ENCODE results near the gene SYS1.
A peak's percentile ranks its signal among the peaks of the same experiment; 100 is the strongest.

The SYS1 gene

DNA sequence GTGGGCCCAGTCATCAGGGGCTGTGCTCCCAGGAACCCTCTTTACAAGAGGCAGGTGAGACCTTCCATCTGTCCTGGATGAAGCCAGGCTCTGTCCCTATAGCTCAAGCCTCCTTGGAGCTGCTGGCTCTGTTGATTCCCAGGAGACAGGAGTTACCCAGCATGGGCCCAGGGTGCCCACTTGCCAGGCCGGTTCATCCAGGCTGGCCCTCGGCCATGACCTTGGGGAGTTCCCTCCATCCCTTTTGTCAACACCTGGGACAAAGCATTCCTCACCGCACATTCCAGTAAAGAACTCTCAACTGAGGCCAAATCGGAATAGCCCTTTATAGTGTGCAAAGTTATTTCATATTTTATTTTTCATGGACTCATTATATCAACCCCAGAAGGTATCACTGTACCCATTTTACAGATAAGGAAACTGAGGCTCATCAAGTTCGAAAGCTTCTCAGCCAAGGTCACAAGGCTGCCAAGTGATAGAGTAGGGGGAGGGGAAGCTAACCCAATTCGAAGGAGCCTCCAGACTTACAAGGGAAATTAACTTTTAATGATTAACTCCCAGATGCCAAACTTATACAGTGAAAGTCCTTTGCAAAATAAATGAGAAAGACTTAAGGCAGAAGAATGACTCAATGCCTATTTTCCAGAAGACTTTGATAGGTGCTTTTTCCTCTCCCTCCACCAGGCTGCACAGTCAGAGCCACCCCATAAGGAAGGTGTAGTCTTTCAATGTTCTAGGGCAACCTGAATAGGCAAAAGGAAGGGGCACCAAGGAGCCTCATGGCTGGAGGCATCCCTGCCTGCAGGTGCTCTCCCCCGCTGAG, 33.2 kb upstream of the SYS1 start:
- in situ Hi-C loops (cut with MboI; ENCODE audit: low sequenced_read_pairs): no loop called here
- Histone ChIP-seq H3K4me3 (no peak overlapping the region), H3K9me3 (no peaks in the 10 kb centered on the region), H3K36me3 (replicated peaks) (peaks cover 16% of the 10 kb centered on the region), H3K4me1 (no peaks in the 10 kb centered on the region), H3K27me3 (ENCODE audit: low read depth) (no peaks in the 10 kb centered on the region)
- no peak for DNase-seq (ENCODE audit: low spot score in 2 of 2)

DNA sequence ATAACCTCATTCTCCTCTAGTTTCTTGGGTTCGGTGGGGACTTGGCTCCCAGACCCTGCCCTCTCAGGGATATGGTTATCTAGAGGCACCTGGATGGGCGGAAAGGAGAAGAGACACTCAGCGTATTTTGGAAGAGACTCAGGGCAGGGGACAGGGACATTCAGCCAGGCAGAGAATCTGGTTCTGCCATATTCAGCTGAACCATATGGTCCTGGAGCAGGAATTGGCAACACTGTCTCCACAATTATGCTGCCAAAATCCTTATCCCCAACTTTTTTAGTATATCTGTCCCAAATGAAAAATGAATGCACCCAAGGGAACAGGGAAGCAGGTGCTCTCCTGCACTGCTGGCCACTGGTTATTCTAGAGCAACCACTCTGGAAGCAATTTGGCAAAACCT, 32.5 kb upstream of the SYS1 start:
- in situ Hi-C loops (cut with MboI; ENCODE audit: low sequenced_read_pairs): no loop called here
- H3K9me3 ChIP-seq: no peaks in the 10 kb centered on the region
- no peak overlapping the region for H3K4me3 ChIP-seq
- no peaks in the 10 kb centered on the region for H3K27me3 ChIP-seq (ENCODE audit: low read depth)
- peaks cover 16% of the 10 kb centered on the region for H3K36me3 ChIP-seq (replicated peaks)
- no peaks in the 10 kb centered on the region for H3K4me1 ChIP-seq
- no peak for DNase-seq (ENCODE audit: low spot score in 2 of 2)

DNA sequence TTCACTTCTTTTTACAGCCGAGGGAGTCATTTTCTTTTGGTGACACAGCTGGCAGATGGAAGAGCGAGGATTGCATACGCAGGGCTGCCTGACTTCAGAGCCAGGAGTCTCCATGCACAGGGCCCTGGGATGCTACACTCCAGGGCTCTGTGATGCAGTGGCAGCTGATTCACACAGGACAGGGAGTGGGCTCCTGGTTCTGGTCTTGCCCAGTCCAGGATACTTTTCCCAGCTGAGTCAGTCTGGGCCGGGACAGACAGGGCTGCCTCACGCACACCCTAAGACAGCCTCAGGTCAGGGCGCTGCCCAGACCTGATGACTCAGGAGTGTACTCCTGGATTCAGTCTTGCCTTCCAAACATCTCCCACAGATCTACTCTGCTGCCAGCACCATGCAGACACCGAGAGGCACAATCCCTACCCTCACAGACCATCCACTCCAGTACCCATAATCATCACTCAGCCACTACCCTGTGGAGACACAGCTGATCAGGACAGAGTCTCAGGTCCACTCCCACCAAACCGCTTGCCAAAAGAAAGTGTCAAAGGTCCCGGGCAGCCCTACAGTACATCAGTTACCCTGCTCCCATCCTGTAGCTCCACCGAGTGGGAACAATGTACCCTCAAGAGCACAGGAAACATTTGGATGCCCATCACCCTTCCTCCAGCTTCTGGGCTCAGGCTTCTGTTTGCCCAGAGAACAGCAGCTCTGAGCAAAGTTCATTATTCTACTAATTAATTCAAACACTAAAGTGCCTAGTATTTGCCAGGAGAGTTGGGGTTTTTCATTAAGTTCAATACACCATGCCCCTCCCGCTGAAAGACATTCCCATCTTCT, 26.2 kb upstream of the SYS1 start:
- Histone ChIP-seq H3K4me3 (no peak overlapping the region), H3K4me1 (peaks cover 8% of the 10 kb centered on the region), H3K27me3 (ENCODE audit: low read depth) (no peaks in the 10 kb centered on the region), H3K9me3 (no peaks in the 10 kb centered on the region), H3K36me3 (replicated peaks) (peaks cover 5% of the 10 kb centered on the region)
- DNase-seq (ENCODE audit: low spot score in 2 of 2): no peak
- in situ Hi-C loops (cut with MboI; ENCODE audit: low sequenced_read_pairs): no loop called here

DNA sequence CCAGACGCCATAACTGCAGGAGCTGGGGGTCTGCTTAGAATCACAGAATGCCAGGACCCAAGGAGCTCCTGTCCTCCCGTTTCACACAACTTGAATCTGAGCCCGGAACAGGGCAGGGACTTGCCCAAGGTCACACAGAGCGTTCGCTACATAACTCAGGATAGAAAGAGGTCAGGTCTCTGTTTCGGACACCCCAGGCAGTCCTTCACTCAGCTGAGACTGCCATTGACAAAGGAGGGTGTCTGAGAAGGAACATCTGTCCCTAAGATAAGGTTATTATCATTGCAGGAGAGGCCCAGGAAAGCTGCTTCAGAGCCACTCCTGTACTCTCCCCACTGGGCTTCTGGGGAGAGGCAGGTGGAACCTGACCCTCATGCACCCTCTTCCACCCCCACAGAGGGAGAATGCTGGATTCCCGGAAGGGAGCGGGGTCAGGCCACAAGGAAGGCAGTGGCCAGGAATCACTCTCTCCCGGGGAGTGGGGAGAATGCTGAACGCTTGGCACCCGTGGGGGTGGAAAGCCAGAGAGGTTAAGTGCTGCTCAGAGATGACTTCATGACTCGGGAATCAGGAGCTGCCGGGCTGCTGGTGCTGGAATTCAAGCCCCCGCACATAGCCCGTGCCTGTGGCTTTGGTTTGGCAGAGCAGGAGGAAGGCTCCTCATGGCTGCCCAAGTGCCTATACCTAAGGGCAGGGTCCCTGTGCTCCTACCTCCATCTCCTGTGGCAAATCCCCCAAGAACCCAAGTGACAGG, 25.4 kb upstream of the SYS1 start:
- H3K4me3 ChIP-seq: no peak overlapping the region
- no peaks in the 10 kb centered on the region for H3K9me3 ChIP-seq
- no peak for DNase-seq (ENCODE audit: low spot score in 2 of 2)

DNA sequence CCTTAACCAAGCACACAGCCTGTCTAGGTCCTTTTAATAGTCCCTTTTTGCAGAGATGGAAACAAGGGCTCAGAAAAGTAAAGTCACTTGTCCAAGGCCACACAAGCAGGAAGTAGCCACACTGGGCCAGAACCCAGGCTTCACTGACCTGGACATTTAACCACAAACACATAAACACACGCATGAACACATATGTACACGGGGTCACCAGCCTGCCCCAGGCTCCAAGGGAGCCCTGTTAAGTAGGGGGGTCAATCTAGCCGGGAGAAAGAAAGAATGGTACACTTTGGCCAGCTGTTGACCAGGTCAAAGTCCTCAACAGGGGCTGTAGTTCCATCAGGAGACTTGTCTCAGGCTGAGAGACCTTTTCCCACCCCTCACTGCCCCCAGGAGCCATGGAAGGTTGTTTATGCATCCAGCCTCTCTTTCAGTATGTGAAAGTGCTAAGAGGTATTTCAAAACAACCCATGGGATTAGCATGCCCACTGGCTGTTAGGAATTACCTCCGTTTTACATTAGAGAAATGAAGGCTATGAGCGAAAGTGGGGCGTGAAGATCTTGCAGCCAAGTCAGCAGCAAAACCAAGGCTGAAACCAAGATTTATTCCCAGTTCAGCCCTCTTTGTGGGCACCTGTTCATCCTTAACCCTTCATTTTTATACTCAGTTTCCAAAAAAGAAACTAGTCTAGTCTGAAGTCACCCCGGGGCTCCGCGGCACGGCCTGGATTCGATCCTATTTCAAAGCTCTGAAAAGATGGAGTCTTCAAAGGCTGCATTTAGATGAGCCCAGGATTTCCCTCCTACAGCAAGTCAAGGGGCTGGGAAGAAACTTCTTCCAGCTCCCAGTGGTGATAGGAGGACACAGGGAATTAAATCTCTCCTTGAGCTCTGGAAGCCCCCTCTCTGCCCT, 24.6 kb upstream of the SYS1 start:
- H3K4me3 ChIP-seq: no peak overlapping the region
- in situ Hi-C loops (cut with MboI; ENCODE audit: low sequenced_read_pairs): no loop called here
- no peaks in the 10 kb centered on the region for H3K27me3 ChIP-seq (ENCODE audit: low read depth)
- H3K4me1 ChIP-seq: peaks cover 19% of the 10 kb centered on the region
- no peaks in the 10 kb centered on the region for H3K9me3 ChIP-seq
- no peak for DNase-seq (ENCODE audit: low spot score in 2 of 2)
- no peaks in the 10 kb centered on the region; the same call in 1 of the 2 replicates for H3K36me3 ChIP-seq (replicated peaks)

More for the DNA sequence above, 25.4 kb upstream of the SYS1 start:
- peaks cover 5% of the 10 kb centered on the region for H3K36me3 ChIP-seq (replicated peaks)
- H3K4me1 ChIP-seq: peaks cover 11% of the 10 kb centered on the region
- H3K27me3 ChIP-seq (ENCODE audit: low read depth): no peaks in the 10 kb centered on the region
- in situ Hi-C loops (cut with MboI; ENCODE audit: low sequenced_read_pairs): no loop called here

DNA sequence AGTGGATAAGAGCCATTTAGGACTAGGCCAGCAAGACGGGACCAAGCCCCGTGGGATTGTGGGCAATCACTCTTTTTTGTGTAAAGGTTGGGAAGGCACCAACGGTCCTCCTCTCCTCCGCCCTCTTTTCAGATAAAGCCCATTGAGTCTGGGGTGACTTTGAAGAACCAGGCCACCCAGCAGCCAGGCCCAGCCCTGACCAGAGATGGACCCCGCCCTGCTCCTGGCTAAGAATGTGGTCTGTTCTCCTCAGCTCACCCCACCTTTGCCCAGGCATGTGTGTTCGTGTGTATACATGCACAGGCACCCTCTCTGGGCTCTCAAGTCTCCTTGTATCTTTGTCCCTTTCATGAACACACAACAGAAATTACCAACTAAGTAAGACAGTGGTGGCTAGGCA, 23.9 kb upstream of the SYS1 start:
- Histone ChIP-seq H3K9me3 (no peaks in the 10 kb centered on the region), H3K4me1 (peaks cover 22% of the 10 kb centered on the region), H3K4me3 (no peak overlapping the region), H3K27me3 (ENCODE audit: low read depth) (no peaks in the 10 kb centered on the region), H3K36me3 (replicated peaks) (no peaks in the 10 kb centered on the region; the same call in 1 of the 2 replicates)
- in situ Hi-C loops (cut with MboI; ENCODE audit: low sequenced_read_pairs): no loop called here
- no peak for DNase-seq (ENCODE audit: low spot score in 2 of 2)

DNA sequence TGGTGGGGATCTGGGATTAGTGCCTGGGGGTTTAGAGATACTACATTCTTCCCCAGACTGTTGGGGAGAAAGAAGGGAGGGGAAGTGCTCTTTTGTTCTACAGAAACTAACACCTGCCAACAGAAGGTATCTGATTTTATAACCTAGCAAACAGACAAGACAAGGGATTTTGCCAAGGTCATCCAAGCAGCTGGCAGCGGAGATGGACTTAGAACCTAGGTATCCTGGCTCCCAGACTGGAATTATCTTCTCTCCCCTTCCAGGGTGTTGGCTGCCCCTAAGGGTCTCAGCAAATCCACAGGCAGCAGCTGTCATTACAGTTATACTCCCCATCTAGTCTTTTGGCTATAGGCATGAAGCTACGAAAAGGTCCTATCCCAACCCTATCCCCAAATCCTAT, 23.2 kb upstream of the SYS1 start:
- in situ Hi-C loops (cut with MboI; ENCODE audit: low sequenced_read_pairs): no loop called here

DNA sequence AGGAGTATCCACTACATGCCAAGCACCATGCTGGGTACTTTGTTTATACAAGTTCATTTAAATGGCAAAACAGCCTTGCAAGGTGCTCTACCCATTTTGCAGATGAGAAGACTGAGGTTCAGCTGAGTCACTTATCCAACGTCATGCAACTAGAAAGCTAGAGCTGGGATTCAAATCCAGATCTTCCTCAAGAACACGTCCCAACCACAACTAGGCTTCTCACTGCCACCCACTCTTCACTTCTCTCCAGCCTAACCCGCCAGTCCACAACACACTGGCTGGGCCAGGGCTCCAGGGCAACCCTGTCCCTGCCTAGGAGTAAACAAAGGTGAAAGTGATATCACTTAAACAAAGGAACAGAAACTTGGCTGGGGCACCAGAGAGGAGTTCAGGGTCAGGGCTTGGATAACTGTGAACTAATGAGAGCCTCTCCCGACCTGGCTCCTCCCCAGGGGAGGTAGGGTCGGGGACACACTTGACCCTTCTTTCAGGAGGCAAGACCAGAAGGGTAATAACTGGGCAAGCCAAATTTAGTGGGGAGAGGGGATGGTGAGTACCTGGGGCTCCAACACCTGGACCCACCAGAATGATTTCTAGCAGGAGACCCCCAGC, 22.6 kb upstream of the SYS1 start:
- Histone ChIP-seq H3K27me3 (ENCODE audit: low read depth) (no peaks in the 10 kb centered on the region), H3K36me3 (replicated peaks) (no peaks in the 10 kb centered on the region; the same call in 1 of the 2 replicates), H3K4me1 (peaks cover 26% of the 10 kb centered on the region), H3K9me3 (no peaks in the 10 kb centered on the region), H3K4me3 (no peak overlapping the region)
- in situ Hi-C loops (cut with MboI; ENCODE audit: low sequenced_read_pairs): no loop called here
- no peak for DNase-seq (ENCODE audit: low spot score in 2 of 2)

More for the DNA sequence above, 23.2 kb upstream of the SYS1 start:
- Histone ChIP-seq H3K4me3 (no peak overlapping the region), H3K36me3 (replicated peaks) (no peaks in the 10 kb centered on the region; the same call in 1 of the 2 replicates), H3K4me1 (peaks cover 22% of the 10 kb centered on the region), H3K27me3 (ENCODE audit: low read depth) (no peaks in the 10 kb centered on the region), H3K9me3 (no peaks in the 10 kb centered on the region)
- DNase-seq (ENCODE audit: low spot score in 2 of 2): no peak

DNA sequence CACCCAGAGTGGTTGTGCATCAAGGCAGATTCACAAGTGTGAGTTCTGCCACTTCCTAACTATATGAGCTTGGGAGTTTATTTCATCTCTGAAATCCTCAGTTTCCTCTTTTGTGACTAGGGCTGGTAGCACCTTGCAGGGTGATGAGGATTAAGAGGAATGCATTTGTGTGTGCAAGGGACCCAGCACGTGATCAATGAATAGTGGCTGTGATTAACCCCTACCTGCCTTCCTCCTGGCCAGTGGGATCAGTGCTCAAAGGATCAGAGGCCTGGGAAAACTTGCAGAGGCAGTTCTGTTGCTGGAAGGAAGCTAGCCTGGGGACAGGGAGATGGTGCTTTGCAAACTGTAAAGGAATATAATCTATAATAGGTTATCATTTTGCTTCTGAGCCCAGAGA, 22.0 kb upstream of the SYS1 start:
- peaks cover 28% of the 10 kb centered on the region for H3K4me1 ChIP-seq
- no peaks in the 10 kb centered on the region for H3K27me3 ChIP-seq (ENCODE audit: low read depth)
- H3K36me3 ChIP-seq (replicated peaks): no peaks in the 10 kb centered on the region; the same call in 1 of the 2 replicates
- in situ Hi-C loops (cut with MboI; ENCODE audit: low sequenced_read_pairs): no loop called here
- no peak overlapping the region for H3K4me3 ChIP-seq
- H3K9me3 ChIP-seq: no peaks in the 10 kb centered on the region
- no peak for DNase-seq (ENCODE audit: low spot score in 2 of 2)

DNA sequence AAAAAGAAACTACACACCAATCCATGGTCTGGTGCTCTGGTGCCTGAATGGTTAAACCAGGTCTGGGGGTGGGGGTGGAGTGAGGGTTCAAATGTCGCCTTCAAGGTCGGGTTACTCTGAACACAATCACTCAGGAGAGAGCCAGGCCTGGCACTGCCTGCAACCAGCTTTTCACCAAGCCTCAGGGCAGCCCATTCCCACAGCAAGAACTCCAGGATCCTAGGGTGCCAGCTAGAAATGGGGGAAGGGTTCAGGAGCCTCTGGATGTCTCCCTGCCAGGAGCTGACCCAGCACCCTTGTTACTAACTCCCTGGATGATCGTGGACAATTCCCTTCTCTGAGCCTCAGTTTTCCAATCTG, 21.4 kb upstream of the SYS1 start:
- H3K27me3 ChIP-seq (ENCODE audit: low read depth): no peaks in the 10 kb centered on the region
- DNase-seq (ENCODE audit: low spot score in 2 of 2): no peak
- H3K4me3 ChIP-seq: no peak overlapping the region
- H3K9me3 ChIP-seq: no peaks in the 10 kb centered on the region
- no peaks in the 10 kb centered on the region; the same call in 1 of the 2 replicates for H3K36me3 ChIP-seq (replicated peaks)
- in situ Hi-C loops (cut with MboI; ENCODE audit: low sequenced_read_pairs): no loop called here
- H3K4me1 ChIP-seq: peaks cover 28% of the 10 kb centered on the region

DNA sequence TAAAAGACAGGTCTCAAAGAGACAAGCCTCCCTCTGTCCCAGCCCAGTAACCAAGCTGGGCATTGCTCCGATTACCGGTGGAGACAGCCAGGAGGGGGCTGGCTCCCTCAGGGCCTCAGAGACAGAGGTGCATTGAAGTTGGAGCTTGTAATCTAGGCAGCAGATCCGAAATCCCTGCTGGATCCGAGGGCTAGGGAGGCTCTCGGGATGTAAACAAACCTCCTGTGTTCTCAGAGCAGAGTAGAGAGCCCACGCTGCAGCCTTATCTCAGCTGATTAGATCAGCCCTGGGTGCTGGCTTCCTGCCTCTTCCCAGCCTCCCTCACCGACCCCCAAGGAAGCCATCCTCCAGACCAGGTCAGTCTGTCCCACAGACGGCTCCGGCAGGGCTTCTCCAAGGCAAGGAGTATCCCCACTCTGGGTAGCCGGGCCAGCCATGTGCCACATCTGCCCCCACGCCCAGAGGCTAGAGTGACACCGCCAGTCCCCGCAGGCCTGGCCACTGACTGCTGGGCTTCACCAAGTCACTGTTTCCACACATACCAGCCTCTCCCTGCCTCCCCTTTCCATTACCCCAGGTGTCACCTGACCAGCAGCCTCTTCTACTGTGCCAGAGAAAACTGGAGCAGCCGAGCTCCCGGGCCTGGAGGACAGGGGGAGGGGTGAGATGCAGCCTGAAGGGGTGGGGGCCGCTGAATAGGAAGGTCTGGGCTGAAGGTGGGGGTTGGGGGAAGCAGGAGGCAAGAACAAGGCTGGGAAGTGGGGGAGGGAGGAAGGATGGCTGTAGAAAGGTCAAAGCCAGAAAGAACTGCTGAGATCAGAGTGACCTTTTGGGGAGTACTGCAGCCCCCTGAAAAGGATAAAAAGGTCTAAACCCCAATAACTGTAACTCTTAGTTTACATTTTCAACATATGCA, 20.8 kb upstream of the SYS1 start:
- no peak overlapping the region for H3K4me3 ChIP-seq
- no peaks in the 10 kb centered on the region; the same call in 1 of the 2 replicates for H3K36me3 ChIP-seq (replicated peaks)
- H3K4me1 ChIP-seq: peaks cover 33% of the 10 kb centered on the region
- H3K27me3 ChIP-seq (ENCODE audit: low read depth): no peaks in the 10 kb centered on the region
- peak in 1 of 2 experiments; percentile 38 for DNase-seq (ENCODE audit: low spot score in 2 of 2)
- no peaks in the 10 kb centered on the region for H3K9me3 ChIP-seq
- in situ Hi-C loops (cut with MboI; ENCODE audit: low sequenced_read_pairs): no loop called here
